ENCODE measurements around the gene AQP12B. TPM values are rescaled to one million over a fixed set of nuclear protein-coding genes. Genes with fewer than 3 reads are reported as not detected.

AQP12B gene
- total and polyA plus RNA-seq, 2 of the 8 experiments (the other 6 are each of a cell fraction or from before 2014, with no cell fraction given), result not detected

- H3K9me3 ChIP-seq (ENCODE audit: insufficient read depth in 2 of 2, low read depth in 1 of 2, low read length in 1 of 2), result no peaks in the 10 kb centered on the region
- ChIA-PET CTCF (ENCODE audit: partially characterized antibody) (no interaction called here), POLR2A (ENCODE audit: partially characterized antibody) (interaction anchor here (1.4 to 1.6 kb wide), 3 partner anchors 9 to 17 kb away, joined by 5 to 7 read pairs (median 5); no protein-coding TSS in a partner anchor)
- H3K27me3 ChIP-seq (replicated peaks in 1 of 4; ENCODE audit: control insufficient read depth in 3 of 4, extremely low read depth in 1 of 4, insufficient read depth in 3 of 4, low read length in 3 of 4), result no peaks in the 10 kb centered on the region
- H2AFZ ChIP-seq (ENCODE audit: low read length), result no peak overlapping the region
- H2BK12ac ChIP-seq (ENCODE audit: low read depth, low read length), result no peak overlapping the region
- no peaks in the 10 kb centered on the region; a peak in 2 of 7 replicates for H3K4me1 ChIP-seq (replicated peaks in 1 of 4; ENCODE audit: control insufficient read depth in 3 of 4, insufficient read depth in 4 of 4, low read length in 3 of 4)
- no peak overlapping the region for H4K8ac ChIP-seq (ENCODE audit: extremely low read depth, insufficient read depth, low read length)
- no peak overlapping the region for H3K14ac ChIP-seq (ENCODE audit: insufficient read length)
- H2AK5ac ChIP-seq (ENCODE audit: low read depth, low read length), result no peak overlapping the region
- no peak for DNase-seq (ENCODE audit: low read depth in 1 of 2, low spot score in 2 of 2)
- H3K4me3 ChIP-seq (ENCODE audit: extremely low read depth in 1 of 4, insufficient read depth in 2 of 4, low read depth in 3 of 4, low read length in 4 of 4), result no peak overlapping the region
- WGBS, 2 experiments (ENCODE audit: extremely low coverage in 1 of 2, insufficient coverage in 1 of 2, insufficient read length in 1 of 2, insufficient replicate concordance in 2 of 2, low coverage in 1 of 2, low lambda C conversion rate in 2 of 2, missing lambda C conversion rate in 1 of 2), result 89% methylated on average over 5 of the region's 5 CpGs; no CpG with 5 or more reads in 1 of the 2 experiments
- no peak overlapping the region for H3K4me2 ChIP-seq (ENCODE audit: insufficient read depth in 1 of 2, low read depth in 2 of 2, low read length in 2 of 2)
- H2BK15ac ChIP-seq (ENCODE audit: low read length), result no peak overlapping the region
- no peak overlapping the region for H2BK120ac ChIP-seq (replicated peaks; ENCODE audit: low read depth, low read length)
- no peak overlapping the region for H3K27ac ChIP-seq (ENCODE audit: low read depth, low read length)
- H3K79me1 ChIP-seq (ENCODE audit: low read depth, low read length), result no peaks in the 10 kb centered on the region
- H2BK5ac ChIP-seq (ENCODE audit: low read depth, low read length), result no peak overlapping the region
- FAIRE-seq, result no peak
- H3K9ac ChIP-seq (replicated peaks in 1 of 4; ENCODE audit: extremely low read depth in 1 of 4, low read depth in 3 of 4, low read length in 3 of 4), result no peak overlapping the region
- no peak overlapping the region for H3K4ac ChIP-seq (replicated peaks; ENCODE audit: insufficient read length, low read depth, low read length)
- peaks cover 0 to 9% (median 2%) of the 10 kb centered on the region in 4 experiments; a peak in 3 of 8 replicates for H3K36me3 ChIP-seq (ENCODE audit: control insufficient read depth in 2 of 4, insufficient read depth in 4 of 4, low read length in 3 of 4)
- no peak overlapping the region for H4K91ac ChIP-seq (replicated peaks; ENCODE audit: insufficient read length, low read length)
- H3K56ac ChIP-seq (replicated peaks; ENCODE audit: insufficient read length, low read depth, low read length), result no peak overlapping the region
- H2BK20ac ChIP-seq (ENCODE audit: low read length), result no peak overlapping the region
- H3K23ac ChIP-seq (ENCODE audit: insufficient read length), result no peak overlapping the region
- peaks cover 4 to 9% of the 10 kb centered on the region in 2 experiments for H4K20me1 ChIP-seq (replicated peaks in 1 of 2; ENCODE audit: control insufficient read depth in 1 of 2, insufficient read depth in 2 of 2, low read length in 2 of 2)
- no peaks in the 10 kb centered on the region for H3K23me2 ChIP-seq (ENCODE audit: low read depth, low read length)
- no peak overlapping the region for H4K5ac ChIP-seq (ENCODE audit: insufficient read length, low read depth, low read length)
- H3K79me2 ChIP-seq (ENCODE audit: control insufficient read depth in 1 of 2, insufficient read depth in 2 of 2, low read length in 2 of 2), result no peaks in the 10 kb centered on the region
- H3K18ac ChIP-seq (ENCODE audit: extremely low read depth, low read length), result no peak overlapping the region
- TF ChIP-seq TBP (IDR thresholded peaks at IDR 0.05; ENCODE audit: low read depth, low read length), result no peak
- no peak for TF ChIP-seq SIN3A (conservative IDR thresholded peaks at IDR 0.05 in 1 of 2, IDR thresholded peaks at IDR 0.05 in 1 of 2; ENCODE audit: low read depth in 1 of 2, low read length in 2 of 2)
- TF ChIP-seq TCF12 (IDR thresholded peaks at IDR 0.05; ENCODE audit: low read depth, low read length), result no peak
- no peak for TF ChIP-seq SP4 (IDR thresholded peaks at IDR 0.05; ENCODE audit: low read length)
- no peak for TF ChIP-seq POU5F1 (IDR thresholded peaks at IDR 0.05; ENCODE audit: low read depth, low read length)
- no peak for TF ChIP-seq EP300 (IDR thresholded peaks at IDR 0.05; ENCODE audit: borderline replicate concordance in 1 of 2, low read depth in 2 of 2, low read length in 2 of 2)
- TF ChIP-seq CTCF (IDR thresholded peaks at IDR 0.05; ENCODE audit: control extremely low read depth in 1 of 3, insufficient read depth in 1 of 3, low read depth in 1 of 3, low read length in 3 of 3), result no peak
- TF ChIP-seq KDM1A (IDR thresholded peaks at IDR 0.05; ENCODE audit: borderline replicate concordance, low read length), result no peak
- TF ChIP-seq RAD21 (IDR thresholded peaks at IDR 0.05 in 1 of 2, conservative IDR thresholded peaks at IDR 0.05 in 1 of 2; ENCODE audit: low read depth in 2 of 2, low read length in 2 of 2), result no peak
- TF ChIP-seq ATF3 (IDR thresholded peaks at IDR 0.05; ENCODE audit: insufficient read depth, low read depth, low read length), result no peak
These were observed 29.0 kb upstream of the AQP12B start for GRCh38 chr2:240711701-240712100.
